Measurements from ENCODE around the gene TMEM132C. TPM values are rescaled to one million over a fixed set of nuclear protein-coding genes. Genes with fewer than 3 reads are reported as not detected.

Gene TMEM132C
- total and polyA plus RNA-seq, 2 of the 8 experiments (the other 6 are each of a cell fraction or from before 2014, with no cell fraction given): 0.23 to 0.76 TPM

DNA sequence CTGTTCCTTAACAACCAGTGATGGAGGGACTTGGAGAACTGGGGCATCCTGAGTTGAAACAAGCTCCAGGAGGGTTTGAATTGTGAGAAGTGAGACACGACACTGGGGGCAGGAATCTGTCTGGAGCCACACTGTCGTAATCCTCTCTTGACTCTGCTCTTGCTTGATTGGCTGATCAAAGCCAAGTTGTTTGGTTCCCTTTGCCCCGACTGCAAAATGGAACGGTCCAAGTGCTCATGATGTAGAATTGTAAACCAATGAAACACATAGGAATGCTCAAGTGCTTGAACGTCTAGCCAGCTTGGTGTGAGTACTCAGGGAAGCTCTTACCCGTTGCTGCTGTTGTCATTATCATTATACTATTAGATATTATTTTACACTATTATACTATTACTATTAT, 98.1 kb downstream of the TMEM132C start:
- Histone ChIP-seq H4K5ac (ENCODE audit: insufficient read length, low read depth, low read length) (no peak overlapping the region), H3K4ac (replicated peaks; ENCODE audit: insufficient read length, low read depth, low read length) (no peak overlapping the region), H2BK5ac (ENCODE audit: low read depth, low read length) (no peak overlapping the region), H3K9ac (replicated peaks in 1 of 4; ENCODE audit: extremely low read depth in 1 of 4, low read depth in 3 of 4, low read length in 3 of 4) (no peak overlapping the region), H3K4me3 (ENCODE audit: extremely low read depth in 1 of 4, insufficient read depth in 2 of 4, low read depth in 3 of 4, low read length in 4 of 4) (no peak overlapping the region), H3K4me2 (ENCODE audit: insufficient read depth in 1 of 2, low read depth in 2 of 2, low read length in 2 of 2) (peak overlapping the region in 1 of 2 experiments; percentile 90; a peak in 1 of 4 replicates), H4K20me1 (replicated peaks in 1 of 2; ENCODE audit: control insufficient read depth in 1 of 2, insufficient read depth in 2 of 2, low read length in 2 of 2) (no peaks in the 10 kb centered on the region), H2BK20ac (ENCODE audit: low read length) (no peak overlapping the region), H3K56ac (replicated peaks; ENCODE audit: insufficient read length, low read depth, low read length) (no peak overlapping the region), H4K91ac (replicated peaks; ENCODE audit: insufficient read length, low read length) (no peak overlapping the region), H3K27me3 (replicated peaks in 1 of 4; ENCODE audit: control insufficient read depth in 3 of 4, extremely low read depth in 1 of 4, insufficient read depth in 3 of 4, low read length in 3 of 4) (peaks cover 0 to 26% (median 19%) of the 10 kb centered on the region in 4 experiments; a peak in 6 of 7 replicates), H2BK120ac (replicated peaks; ENCODE audit: low read depth, low read length) (no peak overlapping the region), H3K27ac (ENCODE audit: low read depth, low read length) (no peak overlapping the region), H3K4me1 (replicated peaks in 1 of 4; ENCODE audit: control insufficient read depth in 3 of 4, insufficient read depth in 4 of 4, low read length in 3 of 4) (peaks cover 2 to 8% (median 4%) of the 10 kb centered on the region in 4 experiments; a peak in 6 of 7 replicates), H3K79me2 (ENCODE audit: control insufficient read depth in 1 of 2, insufficient read depth in 2 of 2, low read length in 2 of 2) (no peaks in the 10 kb centered on the region), H3K79me1 (ENCODE audit: low read depth, low read length) (no peaks in the 10 kb centered on the region), H3K23me2 (ENCODE audit: low read depth, low read length) (no peaks in the 10 kb centered on the region), H3K14ac (ENCODE audit: insufficient read length) (no peak overlapping the region), H3K9me3 (ENCODE audit: insufficient read depth in 2 of 2, low read depth in 1 of 2, low read length in 1 of 2) (no peaks in the 10 kb centered on the region), H2AFZ (ENCODE audit: low read length) (no peak overlapping the region), H2BK15ac (ENCODE audit: low read length) (no peak overlapping the region), H3K36me3 (ENCODE audit: control insufficient read depth in 2 of 4, insufficient read depth in 4 of 4, low read length in 3 of 4) (no peaks in the 10 kb centered on the region), H3K23ac (ENCODE audit: insufficient read length) (no peak overlapping the region), H4K8ac (ENCODE audit: extremely low read depth, insufficient read depth, low read length) (no peak overlapping the region), H3K18ac (ENCODE audit: extremely low read depth, low read length) (no peak overlapping the region), H2AK5ac (ENCODE audit: low read depth, low read length) (no peak overlapping the region), H2BK12ac (ENCODE audit: low read depth, low read length) (no peak overlapping the region)
- 77% methylated on average over 6 of the region's 6 CpGs; no CpG with 5 or more reads in 1 of the 2 experiments for WGBS, 2 experiments (ENCODE audit: extremely low coverage in 1 of 2, insufficient coverage in 1 of 2, insufficient read length in 1 of 2, insufficient replicate concordance in 2 of 2, low coverage in 1 of 2, low lambda C conversion rate in 2 of 2, missing lambda C conversion rate in 1 of 2)
- CTCF ChIA-PET (ENCODE audit: partially characterized antibody): interaction anchor here (1.0 to 2.5 kb wide), 6 partner anchors 9 to 283 kb away, joined by 3 to 11 read pairs (median 6); no protein-coding TSS in a partner anchor
- POLR2A ChIA-PET (ENCODE audit: partially characterized antibody): interaction anchor here (1.0 kb wide), 1 partner anchor 18 kb away, joined by 3 read pairs; no protein-coding TSS in a partner anchor
- no peak for TF ChIP-seq RFX5 (IDR thresholded peaks at IDR 0.05; ENCODE audit: borderline replicate concordance, low read depth, low read length)
- DNase-seq (ENCODE audit: low read depth in 1 of 2, low spot score in 2 of 2) (no peak), FAIRE-seq (no peak)
